GM11168 (cell line): ENCODE results near the gene RHCG.
"Not testable (repeated sequence)": the region's sequence is repeated elsewhere in the genome, so short reads cannot be mapped to it uniquely, and the experiment has no call there.

Experiments
- in situ Hi-C: fragments of 300-500 bp; cut with MboI; formaldehyde crosslinking; loops from one replicate; pipeline ENCODE4 v1.12.0; 2022; ENCODE audit warnings: low sequenced_read_pairs; ENCODE audit not compliant: unreplicated experiment

Gene RHCG

DNA sequence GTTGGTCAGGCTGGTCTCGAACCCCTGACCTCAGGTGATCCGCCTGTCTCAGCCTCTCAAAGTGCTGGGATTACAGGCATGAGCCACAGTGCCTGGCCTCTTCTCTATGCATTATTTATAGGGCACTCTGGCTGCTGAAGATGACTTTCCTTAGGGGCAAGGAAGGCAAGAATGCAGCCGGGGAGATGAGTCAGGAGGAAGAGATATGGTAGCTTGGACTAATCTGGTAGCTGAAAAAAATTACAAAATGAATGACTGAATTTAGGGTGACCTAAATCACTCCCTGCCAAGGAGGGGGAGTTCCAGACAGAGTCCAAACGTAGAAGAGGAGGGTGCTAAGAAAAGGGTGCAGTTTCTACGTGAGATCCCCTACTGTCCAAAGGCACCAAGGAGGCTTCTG lies 14.2 kb downstream of the RHCG start:
- in situ Hi-C loops, result no loop called here

DNA sequence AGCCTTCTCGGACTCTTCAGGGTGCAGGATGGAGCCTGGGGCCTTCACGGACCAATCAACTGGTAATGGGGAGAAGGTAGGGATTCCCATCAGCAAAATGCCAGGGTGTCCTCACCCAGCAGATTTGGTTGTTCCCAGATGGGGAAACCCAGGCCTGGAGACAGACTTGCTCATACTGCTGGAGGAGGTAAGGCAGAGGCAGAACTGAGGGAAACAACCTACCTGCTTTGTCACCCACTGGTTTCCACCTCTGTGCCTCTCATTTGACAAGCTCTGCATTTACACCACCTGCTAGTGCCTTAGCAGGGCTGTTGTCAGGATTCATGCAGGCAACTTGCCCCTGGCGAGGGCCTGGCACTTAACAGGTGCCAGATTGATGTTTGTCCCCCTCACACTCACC lies 15.9 kb downstream of the RHCG start:
- in situ Hi-C loops, result no loop called here

DNA sequence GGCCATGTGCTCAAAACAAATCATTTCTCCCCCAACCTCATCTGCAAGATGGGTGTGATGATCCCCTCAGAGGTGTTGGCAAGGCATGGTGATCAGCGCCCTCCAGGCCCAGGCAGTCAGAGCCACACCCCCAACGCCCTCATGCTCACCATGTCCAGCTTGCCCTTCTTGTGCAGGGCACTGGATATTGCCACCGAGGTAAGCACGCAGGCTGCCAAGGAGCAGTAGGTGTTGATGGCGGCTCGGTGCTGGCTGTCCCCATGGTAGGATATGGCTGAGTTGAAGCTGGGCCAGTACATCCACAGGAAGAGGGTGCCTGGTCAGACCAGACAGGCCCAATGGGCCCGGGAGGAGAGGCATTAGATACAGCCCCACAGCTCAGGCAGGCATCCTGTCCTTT lies 17.2 kb downstream of the RHCG start:
- in situ Hi-C loops, result no loop called here

DNA sequence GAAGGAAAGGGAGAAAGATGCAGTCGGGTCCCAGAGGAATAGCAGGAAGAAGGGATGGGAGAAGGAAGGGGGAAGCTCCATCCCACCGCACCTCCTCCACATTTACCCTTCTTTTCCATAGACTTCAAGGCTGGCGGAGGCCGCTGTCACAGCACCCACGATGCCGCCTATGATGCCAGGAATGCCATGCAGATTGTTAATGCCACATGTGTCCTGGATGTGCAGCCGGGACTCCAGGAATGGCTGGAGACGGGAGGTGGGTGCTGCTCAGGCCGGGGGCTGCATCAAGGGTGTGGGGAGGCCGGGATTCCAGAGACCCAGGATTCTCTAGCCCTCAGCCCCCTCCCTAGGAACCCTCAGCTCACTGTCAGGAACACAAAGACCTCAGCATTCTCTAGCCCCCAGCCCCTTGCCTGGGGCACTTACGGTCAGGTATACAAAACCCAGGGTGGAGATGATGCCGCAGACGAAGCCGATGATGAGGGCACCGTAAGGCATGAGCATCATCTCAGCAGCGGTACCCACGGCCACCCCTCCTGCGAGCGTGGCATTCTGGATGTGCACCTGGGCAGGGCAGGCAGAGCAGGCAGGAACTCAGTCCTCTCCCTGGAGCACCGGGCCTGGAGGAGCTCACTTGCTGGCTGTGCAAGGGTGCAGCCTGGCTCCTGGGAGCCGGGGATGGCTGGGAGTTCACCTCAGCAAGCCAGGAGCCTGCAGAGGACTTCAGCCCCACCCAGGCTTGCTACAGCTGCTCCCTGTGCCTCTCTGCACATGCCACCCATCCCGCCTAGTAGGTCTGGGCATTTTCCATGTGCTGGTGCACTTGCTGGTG lies 18.8 kb downstream of the RHCG start:
- in situ Hi-C loops, result no loop called here

DNA sequence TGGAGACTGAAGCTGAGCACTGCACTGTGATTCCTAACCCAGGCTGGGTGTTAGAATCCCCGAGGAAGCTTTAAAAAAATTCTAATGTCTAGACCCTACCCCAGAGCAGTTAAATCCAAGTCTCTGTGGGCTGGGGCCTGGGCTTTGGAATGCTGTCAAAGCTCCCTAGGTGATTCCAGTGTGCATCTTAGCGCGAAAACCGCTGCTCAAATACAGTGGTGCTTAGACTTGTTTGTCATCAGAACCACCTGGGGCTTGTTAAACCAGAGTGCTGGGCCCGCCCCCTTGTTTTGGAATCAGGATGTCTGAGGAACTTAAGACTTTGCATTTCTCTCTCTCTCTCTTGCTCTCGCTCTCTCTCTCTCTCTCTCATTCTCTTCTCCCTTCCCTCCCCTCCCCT lies 20.7 kb downstream of the RHCG start:
- in situ Hi-C loops, result no loop called here

DNA sequence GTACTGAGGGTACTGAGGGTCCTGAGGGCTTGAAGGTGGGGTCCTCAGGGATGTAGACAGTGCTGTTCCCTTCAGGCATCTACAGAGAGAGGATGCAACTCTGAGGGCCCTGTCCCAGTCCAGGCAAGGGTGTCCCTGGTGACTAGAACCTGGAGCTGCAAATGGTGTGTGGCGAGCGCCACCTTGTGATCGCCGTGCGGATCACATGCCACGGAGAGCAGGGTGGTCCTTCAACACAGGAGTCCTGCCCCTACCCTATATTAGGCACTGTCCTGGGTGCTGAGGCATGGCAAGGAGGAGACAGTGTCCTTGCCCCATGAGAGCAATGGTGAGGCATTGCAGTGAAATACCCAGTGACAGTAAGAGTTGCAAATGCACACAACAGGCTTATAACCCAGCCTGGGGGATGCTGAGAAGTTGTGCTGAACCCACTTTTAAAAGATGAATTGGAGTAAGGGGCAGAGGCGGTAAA lies 23.6 kb downstream of the RHCG start:
- in situ Hi-C loops, result no loop called here

DNA sequence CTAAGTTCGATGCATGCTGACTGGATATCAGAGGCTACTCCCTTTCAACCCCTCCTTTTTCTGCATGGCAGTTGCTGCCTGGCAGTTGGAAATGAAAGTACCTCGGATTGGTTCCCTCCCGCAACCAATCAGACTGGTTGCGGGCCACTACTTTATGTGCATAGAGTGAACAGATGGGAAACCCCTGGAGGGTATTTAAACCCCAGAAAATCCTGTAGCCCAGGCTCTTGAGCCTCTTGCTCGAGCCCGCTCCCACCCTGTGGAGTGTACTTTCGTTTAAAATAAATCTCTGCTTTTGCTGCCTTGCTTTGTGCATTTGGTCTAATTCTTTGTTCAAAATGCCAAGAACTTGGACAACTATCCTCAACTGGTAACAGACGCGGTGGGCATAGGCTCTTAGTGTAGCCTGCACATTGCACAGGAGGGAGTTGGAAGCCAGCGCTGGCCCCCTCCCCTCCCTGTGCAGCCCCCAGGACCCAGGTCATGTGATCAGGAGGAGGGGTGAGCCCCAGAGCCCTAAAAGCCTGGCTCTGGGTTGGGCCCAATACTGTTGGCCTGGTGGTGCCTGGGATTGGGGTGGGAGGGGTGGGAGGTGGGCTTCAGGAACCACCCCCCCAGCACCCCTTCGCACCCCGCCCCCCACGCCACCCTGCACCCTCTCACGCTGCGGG lies 26.8 kb downstream of the RHCG start:
- in situ Hi-C loops, result no loop called here

DNA sequence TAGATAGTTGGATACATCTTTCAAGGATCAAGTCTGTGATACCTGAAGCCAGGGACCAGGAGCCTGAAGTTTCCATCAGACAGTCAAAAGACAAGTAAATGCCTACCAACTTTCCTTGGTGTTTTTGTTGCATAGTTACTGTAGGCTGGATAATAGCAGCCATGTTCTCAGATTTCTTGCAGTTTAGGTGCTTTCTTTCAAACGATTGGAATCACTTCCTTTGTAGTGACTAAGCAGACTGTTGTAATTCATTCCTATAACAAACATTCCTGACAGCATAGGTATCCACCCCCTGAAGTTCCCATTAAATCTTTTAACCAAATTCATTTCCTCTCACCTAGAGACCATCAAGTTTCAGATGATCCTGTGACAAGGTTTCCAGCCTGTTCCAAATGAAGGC lies 27.6 kb downstream of the RHCG start:
- in situ Hi-C loops, result not testable (repeated sequence)

DNA sequence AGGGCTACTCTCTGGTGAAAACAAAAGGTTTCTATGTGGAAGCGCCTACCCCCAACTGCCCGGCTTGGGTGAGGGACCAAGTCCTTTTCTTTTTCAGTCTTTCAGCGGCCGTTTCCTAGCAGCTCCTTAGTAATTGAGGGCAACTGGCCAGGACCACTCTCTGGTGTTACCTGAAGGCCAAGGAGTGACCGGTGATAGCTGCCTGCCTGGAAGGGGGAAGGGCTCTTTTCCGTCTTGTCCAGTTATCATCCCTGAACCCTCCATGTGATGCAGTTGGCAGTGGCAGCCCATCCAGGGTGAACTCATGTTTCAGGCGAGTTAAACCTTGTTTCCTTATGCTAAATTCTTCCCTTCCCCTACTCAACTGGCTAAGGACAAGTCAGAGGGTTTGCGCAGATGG lies 33.3 kb downstream of the RHCG start:
- in situ Hi-C loops, result no loop called here

DNA sequence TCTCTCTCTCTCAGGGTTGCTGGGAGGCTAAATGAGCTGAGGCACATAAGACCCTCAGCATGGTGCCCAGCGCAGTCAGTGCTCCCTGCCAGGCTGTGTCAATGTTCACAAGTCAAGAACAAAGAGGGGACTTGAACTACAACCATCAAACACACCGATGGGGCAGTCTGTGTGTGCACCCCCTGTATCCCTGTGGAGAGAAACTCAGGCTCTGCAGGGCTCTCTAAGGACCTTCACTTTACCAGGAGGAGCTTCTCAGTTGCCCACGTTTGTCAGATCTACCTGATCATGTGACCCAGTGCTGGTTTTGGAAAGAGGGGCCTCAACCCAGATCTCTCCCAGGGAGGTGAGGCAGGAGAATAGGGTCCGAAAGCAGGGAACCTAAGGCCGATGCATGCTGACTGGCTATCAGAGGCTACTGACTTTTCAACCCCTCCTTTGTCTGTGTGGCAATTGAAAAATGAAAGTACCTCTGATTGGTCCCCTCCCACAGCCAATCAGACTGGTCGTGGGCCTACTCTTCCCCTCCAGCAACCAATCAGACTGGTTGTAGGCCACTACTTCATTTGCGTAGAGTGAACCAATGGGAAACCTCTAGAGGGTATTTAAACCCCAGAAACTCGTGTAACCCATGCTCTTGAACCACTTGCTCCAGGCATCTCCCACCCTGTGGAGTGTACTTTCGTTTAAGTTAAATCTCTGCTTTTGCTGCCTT lies 34.0 kb downstream of the RHCG start:
- in situ Hi-C loops, result no loop called here

DNA sequence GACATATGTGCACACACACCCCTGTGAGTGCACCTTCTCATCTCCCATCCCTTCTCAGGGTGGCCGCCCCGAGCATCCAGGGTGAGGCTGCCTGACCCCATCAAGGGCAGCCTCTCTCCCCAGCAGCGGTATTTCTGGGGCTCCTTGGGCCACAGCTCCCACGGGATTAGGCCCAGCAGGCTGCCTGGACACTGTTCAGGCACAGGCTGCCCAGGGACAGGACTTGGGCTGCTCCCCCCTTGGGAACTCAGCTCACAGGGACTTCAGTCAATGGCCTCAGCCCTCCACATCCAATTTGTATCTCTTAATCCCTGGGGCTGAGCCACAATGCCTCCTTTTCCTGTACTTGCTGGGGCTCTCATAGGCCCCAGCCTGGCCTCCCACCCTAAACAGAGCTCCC lies 35.0 kb downstream of the RHCG start:
- in situ Hi-C loops, result no loop called here

DNA sequence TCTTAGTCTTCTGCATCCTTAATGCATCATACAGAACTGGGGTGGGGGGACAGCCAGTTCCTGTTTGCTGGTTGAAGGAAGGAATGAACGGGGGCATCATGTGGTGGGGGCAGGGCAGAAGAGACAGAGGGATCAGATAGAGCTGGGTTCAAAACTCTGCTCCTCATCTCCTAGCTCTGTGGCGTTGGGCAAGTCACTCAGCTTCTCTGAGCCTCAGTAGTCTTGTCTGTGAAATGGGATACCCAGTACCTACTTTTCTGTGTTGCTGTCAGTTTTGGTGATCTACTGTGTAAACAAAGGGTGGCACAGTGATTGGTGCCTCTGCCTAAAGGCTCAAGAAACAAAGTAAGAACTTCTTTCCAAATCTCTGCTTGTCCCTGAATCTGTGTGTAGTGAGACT lies 36.3 kb downstream of the RHCG start:
- in situ Hi-C loops, result no loop called here

DNA sequence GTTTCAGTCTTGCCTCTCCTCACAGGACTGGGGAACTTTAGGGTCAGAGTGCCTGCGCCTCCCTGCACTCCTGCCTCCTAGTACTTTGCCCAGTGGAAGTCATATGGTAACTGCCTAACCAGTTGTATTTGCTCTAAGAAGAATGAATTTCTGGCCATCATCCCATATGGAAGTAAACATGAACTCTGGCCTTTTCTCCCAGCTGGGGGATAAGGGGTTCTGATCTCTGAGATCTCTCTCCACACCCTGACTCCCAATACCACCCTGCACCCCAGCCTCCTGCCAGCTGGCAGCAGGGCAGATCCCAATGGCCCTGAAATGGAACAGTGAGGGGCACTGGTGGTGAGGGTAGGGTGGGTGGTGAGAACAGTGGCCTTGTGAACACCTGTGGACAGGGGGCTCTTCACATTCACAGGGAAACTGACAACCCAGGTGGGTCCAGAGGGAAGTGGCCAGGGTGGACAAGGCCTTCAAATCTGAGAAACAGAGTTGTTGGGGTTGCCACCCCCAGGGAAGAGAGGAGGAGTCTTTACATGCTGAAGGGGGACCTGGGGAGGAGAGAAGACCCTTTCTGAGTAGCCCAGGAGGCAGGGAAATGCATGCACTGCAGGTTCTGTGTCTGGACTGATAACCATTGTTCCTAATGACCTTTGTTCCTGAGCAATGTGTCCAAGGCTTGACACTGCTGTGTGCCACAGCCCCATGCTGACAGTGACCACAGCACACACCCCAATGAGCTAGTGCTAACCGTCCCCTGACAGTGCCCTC lies 36.9 kb downstream of the RHCG start:
- in situ Hi-C loops, result no loop called here

DNA sequence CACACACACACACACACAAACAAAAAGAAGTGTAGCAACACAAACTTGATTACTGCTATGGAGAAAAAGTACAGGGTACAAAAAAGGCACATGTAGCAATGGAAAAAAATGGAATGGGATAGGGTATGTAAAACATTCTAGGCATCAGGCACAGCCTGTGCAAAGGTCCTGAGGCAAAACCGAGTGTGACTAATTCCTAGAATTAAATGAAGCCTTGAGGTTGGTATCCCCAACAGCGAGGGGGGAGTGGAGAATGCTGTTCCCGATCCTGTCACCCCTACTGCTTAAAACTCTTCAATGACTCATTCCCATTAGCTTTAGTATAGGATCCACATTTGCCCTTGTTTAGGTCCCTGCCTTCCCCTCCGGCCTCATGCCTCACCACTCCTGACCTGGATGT lies 37.9 kb downstream of the RHCG start:
- in situ Hi-C loops, result no loop called here

DNA sequence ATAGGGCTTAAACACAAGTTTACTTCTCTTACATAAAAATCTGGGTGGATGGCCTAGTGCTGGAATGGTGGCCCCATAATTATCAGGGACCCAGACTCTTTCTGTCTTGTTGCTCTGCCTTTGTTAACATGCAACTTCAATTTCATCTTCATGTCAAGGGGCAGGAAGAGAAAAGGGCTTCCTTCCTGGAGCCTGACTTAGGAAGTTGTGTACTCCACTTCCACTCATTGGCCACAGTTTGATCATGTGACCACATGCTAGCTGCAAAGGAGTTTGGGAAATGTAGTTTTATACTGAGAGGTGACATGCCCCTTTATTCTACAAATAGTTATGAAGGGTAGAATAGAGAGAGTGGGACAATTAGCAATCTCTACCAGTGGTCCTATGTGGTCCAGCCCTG lies 39.3 kb downstream of the RHCG start:
- in situ Hi-C loops, result no loop called here

DNA sequence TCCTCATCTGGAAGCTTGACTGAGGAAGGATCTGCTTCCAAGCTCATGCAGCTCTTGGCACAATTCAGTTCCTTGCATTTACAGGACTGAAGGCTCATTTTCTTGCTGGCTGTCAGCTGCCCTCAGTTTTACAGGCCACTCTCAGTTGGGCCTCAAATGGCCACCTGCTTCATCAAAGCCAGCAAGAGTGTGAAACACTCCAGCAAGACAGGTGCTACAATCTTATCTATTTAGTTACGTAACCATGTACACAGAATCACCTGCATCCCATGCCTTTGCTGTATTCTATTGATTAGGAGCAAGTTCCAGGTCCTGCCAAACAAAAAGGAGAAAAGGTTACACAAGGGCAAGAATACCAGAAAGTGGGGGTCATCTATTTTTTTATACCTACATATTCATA lies 40.8 kb downstream of the RHCG start:
- in situ Hi-C loops, result no loop called here

DNA sequence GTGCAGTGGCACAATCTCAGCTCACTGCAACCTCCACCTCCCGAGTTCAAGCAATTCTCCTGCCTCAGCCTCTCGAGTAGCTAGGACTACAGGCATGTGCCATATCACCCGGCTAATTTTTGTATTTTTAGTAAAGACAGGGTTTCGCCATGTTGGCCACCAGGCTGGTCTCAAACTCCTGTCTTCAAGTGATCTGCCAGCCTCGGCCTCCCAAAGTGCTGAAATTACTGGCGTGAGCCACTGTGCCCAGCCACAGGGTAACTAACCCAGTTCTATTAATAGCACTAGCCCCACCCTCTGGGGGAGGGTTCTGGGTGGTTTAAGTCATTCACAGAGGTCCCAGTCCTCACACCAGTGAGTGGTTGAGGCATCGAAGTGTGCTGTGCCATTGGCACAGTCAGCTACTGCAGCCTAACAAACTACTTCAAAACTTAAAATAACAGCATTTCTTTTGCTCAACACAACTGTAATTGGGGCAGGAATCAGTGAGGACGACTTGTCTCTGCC lies 44.0 kb downstream of the RHCG start:
- in situ Hi-C loops, result no loop called here

DNA sequence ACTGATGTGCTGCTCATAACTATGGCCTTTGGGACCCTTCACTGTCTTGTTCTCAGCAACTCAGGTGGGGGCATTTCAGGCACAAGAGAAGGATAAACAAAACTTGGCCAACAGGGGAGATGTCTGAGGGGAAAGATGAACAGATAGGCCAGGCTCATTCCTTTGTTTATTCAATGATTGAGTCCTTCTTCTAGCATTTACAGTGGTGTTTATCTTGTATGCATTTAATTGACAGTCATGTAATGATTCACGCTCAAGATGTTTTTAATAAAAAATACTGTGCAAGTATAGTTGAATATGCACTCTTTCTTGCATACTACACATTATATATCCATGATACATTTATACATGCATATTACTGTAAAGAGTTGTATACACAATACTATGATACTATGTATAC lies 44.5 kb downstream of the RHCG start:
- in situ Hi-C loops, result no loop called here

DNA sequence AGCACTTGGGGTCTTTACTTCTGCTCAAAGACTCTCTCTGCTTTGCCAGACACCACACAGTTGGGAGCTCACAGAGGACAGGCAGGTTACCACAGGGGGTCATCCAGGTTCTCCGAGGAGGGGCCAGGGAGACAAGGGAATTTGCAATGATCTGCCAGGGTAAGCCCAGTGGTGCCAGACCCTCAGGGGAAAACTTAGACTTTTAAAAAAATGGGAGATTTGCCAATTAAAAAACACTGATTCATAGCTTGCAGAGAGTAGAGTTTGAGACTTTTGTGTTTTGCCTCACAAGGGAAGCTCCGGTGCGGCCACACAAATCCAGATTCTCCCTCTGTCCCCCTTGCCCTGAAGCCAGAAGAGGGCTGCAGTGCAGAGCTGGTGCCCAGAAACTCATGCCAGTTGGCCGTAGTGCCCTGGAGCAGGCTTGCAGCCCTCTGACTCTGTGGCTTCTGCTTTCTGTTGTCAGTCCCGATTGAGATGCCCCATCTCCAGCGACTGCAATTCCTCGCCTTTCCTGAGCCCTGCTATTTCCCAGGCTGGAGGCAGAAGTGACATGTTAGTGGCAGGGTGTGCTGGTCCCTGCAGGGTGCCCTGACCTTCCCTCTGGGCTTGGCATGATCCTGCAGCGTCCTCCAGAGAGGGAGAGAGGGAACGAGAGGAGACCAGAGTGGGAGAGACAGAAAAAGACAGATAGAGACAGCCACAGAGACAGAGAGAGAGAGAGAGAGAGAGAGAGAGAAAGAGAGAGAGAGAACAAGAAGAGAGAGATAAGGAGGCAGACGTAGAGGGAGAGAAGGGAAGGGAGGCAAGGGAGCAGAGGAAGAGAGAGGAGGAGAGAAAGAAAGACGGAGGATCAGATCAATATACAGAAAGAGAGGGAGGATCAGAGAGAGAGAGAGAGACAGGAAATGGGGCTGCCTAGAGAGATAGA lies 46.0 kb downstream of the RHCG start:
- in situ Hi-C loops, result no loop called here
